ENCODE results near the gene LIPM.
"Not testable (repeated sequence)": the region's sequence is repeated elsewhere in the genome, so short reads cannot be mapped to it uniquely, and the experiment has no call there.

The LIPM gene

GRCh38 chr10:88803641-88804040, 1.1 kb downstream of the LIPM start:
- no peak for FAIRE-seq

DNA sequence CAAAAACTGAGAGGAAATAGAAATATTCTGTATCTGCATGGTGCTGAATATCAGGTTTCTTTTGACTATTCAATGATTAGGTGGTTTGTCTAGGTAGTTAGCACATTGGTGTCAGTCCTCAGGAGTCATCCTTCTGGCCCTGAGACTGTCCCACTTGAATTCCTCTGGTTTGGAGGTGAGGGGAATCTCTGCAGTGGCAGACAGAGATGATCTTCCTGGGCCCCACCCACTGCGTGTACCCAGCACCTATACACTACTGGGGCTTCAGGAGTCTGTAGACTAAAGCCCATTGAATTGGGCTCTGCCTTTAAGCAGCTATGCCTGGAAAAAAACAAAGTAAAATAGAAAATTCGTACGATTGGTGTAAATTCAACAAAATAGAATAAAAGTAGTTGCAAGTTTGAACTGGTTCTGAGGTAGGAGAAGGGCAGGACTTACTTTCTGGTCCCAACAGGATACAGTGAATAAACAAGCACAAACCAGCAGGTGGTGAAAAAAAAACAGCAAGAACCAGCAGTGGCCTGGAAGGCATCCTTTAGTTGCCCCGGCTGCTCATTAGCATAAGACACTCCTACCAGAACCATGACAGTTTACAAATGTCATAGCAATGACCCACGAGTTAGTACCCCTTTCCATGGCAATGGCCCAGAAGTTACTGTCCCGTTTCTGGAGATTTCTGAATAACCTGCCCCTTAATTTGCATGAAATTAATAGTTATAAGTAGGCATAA, 1.7 kb downstream of the LIPM start:
- no peak for FAIRE-seq

DNA sequence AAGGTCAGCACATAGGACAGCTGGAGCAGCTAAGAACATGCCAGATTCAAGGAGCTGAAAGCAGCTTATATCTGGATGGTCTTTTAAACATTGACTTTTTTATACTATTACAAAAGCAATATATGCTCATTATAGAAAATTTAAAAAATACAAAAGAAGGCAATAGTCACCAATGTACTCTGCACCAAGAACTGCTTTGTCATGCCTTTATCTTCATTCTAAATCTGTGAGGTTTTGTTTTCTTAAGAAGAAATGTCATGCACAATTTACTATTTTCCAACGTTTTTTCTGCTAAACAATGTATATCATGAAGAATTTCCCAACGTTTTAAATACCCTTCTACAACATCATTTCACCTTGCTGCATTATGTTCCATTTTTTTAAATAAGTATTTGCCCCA, 2.8 kb downstream of the LIPM start:
- no peak for FAIRE-seq

- no peak for FAIRE-seq
Observed at GRCh38 chr10:88805924-88806323, 3.4 kb downstream of the LIPM start.

- no peak for FAIRE-seq
Observed at GRCh38 chr10:88809621-88810020, 7.1 kb downstream of the LIPM start.

GRCh38 chr10:88810196-88810961, 7.8 kb downstream of the LIPM start:
- peak; percentile 43 for FAIRE-seq

DNA sequence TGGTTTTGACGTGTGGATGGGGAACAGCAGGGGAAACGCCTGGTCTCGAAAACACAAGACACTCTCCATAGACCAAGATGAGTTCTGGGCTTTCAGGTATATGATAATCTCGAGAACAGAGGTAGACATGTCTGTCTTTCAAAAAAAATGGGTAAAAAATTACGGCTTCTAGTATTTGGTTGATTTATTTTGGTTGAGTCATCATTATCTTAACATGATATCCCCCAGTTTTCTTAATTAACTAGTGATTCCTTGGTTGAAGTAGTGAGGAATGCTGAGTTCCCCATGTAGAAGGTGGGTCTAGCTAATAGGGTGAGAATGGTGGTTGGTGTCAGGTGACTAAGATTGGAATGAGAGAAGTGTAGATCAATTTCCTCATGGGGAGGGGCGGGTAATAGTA, 10.7 kb downstream of the LIPM start:
- FAIRE-seq, result no peak

- no peak for FAIRE-seq
Observed at GRCh38 chr10:88819290-88819689, 16.8 kb downstream of the LIPM start.

DNA sequence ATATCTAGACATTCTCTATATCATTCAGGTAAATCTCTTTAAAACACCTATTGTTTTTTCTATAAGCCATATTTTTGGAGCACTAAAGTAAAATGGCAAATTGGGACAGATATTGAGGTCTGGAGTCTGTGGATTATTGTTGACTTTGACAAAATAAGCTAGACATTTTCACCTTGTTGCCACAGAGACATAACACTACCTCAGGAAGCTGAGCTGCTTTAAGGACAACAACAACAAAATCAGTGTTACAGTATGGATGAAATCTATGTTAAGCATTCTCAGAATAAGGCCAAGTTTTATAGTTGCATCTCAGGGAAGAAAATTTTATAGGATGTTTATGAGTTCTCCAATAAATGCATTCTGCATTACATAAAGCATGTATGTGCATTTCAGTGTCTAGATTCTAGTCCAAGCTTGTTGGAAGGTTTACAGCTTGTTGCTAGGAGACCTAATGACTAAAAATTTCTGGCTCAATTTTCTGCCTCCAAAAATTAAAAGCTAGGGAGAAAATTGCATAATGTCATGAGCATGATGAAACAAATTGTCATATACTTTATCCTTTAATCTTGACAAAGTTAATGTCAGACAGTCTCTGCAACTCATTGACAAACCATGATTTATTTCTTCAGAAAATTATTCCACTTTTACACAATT, 18.3 kb downstream of the LIPM start:
- no peak for FAIRE-seq

GRCh38 chr10:88826388-88826787, 23.9 kb downstream of the LIPM start:
- FAIRE-seq, result no peak

- FAIRE-seq, result no peak
Observed at GRCh38 chr10:88827671-88828070, 25.1 kb downstream of the LIPM start.

DNA sequence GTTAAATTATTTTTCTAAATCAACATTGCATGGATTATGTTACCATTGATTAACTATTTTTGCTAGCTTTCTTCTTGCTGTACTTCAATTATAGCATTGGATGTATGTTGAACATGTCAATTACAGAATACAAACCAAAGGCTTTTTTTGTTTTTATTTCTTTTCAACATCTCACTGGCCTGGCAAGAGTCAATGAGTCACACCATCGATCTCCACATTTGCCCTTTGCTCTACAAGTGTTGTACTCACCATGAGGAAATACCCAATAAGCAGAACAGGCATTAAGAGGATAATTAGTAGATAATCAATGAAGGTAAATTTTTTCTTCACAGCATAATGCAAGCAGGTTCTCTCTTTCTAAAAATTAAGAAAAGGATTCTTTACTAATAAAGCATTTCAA, 25.8 kb downstream of the LIPM start:
- no peak for FAIRE-seq

GRCh38 chr10:88830643-88831268, 28.2 kb downstream of the LIPM start:
- FAIRE-seq, result no peak

DNA sequence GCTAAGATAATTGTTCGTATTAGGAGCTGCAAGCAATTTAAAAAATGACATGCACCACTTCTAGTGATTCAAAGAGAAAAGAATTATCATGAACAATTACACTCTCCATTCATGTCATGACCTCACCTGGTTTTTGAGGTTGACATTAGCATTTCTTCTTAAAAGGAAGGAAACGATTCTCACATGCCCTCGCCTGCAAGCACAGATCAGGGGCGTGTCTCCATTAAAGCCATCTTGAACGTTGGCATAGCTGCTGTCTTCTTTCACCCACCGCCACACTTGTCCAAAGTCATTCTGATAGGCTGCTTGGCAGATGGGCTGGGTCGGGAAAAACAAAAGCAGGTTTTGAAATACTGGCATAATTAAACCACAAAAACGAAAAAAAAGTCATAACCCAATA, 29.2 kb downstream of the LIPM start:
- FAIRE-seq, result no peak

GRCh38 chr10:88832376-88832775, 29.8 kb downstream of the LIPM start:
- FAIRE-seq, result peak; percentile 90

GRCh38 chr10:88833156-88833555, 30.6 kb downstream of the LIPM start:
- no peak for FAIRE-seq

DNA sequence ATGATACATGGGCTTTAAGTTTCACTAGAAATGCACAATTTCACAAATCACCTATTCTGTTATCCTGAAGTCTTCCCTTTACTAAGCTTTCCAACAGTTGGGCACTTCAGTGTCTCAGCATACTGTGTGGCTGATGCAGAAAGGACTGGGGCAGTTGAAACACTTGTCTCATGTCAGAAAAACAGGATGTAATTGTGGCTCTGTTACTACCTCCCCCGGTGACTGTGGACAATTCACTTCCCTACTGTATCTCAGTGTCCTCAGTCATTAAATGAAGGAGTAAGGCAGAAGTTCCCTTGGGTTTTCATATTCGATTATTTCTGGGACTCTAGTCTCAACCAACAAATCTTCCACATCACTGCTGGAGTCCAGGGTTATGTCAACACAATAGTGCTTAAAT, 31.2 kb downstream of the LIPM start:
- FAIRE-seq, result no peak

- peak; percentile 86 for FAIRE-seq
Observed at GRCh38 chr10:88835096-88835909, 32.8 kb downstream of the LIPM start.

DNA sequence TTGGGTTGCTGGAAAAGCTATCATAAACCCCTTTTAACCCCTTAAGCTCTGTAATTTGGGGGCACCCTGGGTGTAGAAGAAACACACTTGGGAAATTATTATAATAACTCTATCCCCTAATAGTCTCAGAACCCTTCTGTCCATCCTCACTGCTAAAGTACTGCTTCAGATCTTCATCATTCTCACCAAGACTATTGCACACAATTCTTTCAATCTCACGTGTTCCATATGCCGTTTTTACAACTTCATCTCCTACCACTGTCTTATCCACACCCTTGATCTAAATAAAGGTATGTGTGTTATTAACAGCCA, 33.3 kb downstream of the LIPM start:
- FAIRE-seq, result no peak

DNA sequence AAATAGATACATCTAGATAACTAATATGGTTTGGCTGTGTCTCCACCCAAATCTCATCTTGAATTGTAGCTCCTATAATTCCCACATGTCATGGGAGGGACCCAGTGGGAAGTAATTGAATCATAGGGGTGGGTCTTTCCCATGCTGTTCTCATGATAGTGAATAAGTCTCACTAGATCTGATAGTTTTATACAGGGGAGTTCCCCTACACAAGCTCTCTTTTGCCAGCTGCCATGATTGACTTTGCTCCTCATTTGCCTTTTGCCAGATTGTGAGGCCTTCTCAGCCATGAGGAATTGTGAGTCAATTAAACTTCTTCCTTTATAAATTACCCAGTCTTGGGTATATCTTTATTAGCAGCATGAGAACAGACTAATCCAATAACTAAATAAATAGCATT, 35.1 kb downstream of the LIPM start:
- FAIRE-seq, result not testable (repeated sequence)

DNA sequence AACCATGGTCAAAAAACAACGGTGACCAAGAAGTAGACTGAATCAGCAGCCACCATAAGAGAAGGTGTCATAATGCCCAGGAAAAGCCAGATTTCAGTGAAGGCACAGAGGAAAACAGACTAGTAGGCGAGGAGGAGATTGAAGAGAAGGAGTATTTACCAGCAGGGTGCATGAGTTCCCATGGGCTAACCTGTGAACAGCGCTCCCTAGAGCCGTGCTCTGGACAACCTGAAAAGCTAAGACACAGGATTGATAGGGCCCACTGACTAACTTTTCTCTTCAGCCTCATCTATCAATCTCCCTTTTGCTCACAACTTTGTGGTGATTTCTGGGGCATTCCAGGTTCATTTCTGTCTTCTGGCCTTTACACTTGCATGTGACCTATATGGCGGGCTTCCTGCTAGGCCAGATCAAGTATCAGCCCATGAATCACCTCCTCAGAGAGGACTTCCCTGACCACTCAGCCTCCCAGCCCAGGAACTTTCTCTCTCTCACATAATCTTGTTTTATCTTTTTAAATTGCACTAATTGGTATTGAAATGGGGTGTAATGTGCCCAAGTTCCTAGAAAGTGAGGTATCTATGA, 36.3 kb downstream of the LIPM start:
- no peak for FAIRE-seq

GRCh38 chr10:88840104-88840503, 37.6 kb downstream of the LIPM start:
- no peak for FAIRE-seq
